Astrocyte (in vitro differentiated cells and primary cell): ENCODE measurements around the gene BHLHE40.

Source experiments
- CTCF ChIP-seq: IDR thresholded peaks from 2 replicates; pipeline ENCODE4 v1.5.1; 2011; ENCODE audit warnings: low read depth, mild to moderate bottlenecking, inconsistent platforms, low read length, moderate library complexity; ENCODE audit not compliant: insufficient read depth
- EZH2 ChIP-seq: IDR thresholded peaks from 2 replicates; pipeline ENCODE4 v1.6.1; 2012; ENCODE audit warnings: mild to moderate bottlenecking, low read length, inconsistent platforms; ENCODE audit not compliant: insufficient read depth

- no peak for TF ChIP-seq CTCF
- no peak for TF ChIP-seq EZH2
Measured at GRCh38 chr3:4930501-4930900, 48.7 kb upstream of the BHLHE40 start.
